ENCODE data around the gene HOXA7.

- no peak for TF ChIP-seq POLR2A (IDR thresholded peaks at IDR 0.05)
- TF ChIP-seq CTCF (IDR thresholded peaks at IDR 0.05), result no peak
- TF ChIP-seq EP300 (IDR thresholded peaks at IDR 0.05), result no peak
Measured at GRCh38 chr7:27202018-27202861, 45.8 kb upstream of the HOXA7 start.

Measured in ovary (tissue), 3 donors.